Adrenal gland (tissue), 5 donors: ENCODE results near the gene ADAM19.

Experiments
- CTCF ChIP-seq, 6 experiments: fragments of 450-650 bp in 4 of 6; fragments of 200-600 bp in 2 of 6; sonication (generic) in 1 of 6; IDR thresholded peaks; 1 replicate in 5 of 6; 2 replicates in 1 of 6; pipeline versions ENCODE4 v1.5.1 to v1.8.0; 2016 to 2021; ENCODE audit warnings: antibody characterized with exemption in 6 of 6, mild to moderate bottlenecking in 2 of 6, moderate library complexity in 1 of 6
- POLR2A ChIP-seq, 2 donors: fragments of 450-650 bp; IDR thresholded peaks; one replicate each; pipeline ENCODE4 v1.6.1; 2017; ENCODE audit warnings: antibody characterized with exemption in 2 of 2, mild to moderate bottlenecking in 2 of 2, moderate library complexity in 1 of 2
- donor health status: DM: no; HTN: no; CAD: no.

DNA sequence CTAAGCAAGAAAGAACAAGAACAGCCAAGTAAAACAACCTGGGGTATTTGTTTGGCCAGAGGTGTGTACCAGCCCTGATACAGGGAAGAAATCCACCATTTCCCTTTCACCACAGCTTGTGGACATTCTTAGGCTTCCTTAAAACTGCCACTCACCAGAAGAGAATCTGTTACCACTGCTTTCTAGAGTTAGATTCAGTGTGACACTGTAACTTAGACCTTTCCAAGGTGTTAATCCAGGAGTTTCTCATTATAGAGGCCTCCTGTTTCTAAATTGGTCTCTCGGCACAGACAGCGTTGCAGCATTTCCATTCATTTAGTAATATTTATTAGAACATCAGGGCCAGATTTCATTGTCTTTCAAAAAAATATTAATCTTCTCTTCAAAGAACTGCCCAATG, 60.6 kb downstream of the ADAM19 start:
- no peak for TF ChIP-seq CTCF (IDR thresholded peaks at IDR 0.05)
- TF ChIP-seq POLR2A (IDR thresholded peaks at IDR 0.05): no peak
